Neural progenitor cell (in vitro differentiated cells): ENCODE data around the gene OOSP3. TPM values are rescaled to one million over a fixed set of nuclear protein-coding genes. Genes with fewer than 3 reads are reported as not detected.

Experiments used
- DNase-seq: peaks from one replicate; pipeline ENCODE4 v3.0.0-alpha.2; 2016; ENCODE audit warnings: low spot score
- H2AFZ ChIP-seq: fragments of 200-600 bp; sonication (generic); replicated peaks from 2 replicates; pipeline ENCODE4 v1.6.1; 2016; ENCODE audit warnings: antibody characterized with exemption
- H3F3A ChIP-seq: fragments of 200-600 bp; sonication (generic); 2 replicates; pipeline ENCODE4 v1.6.1; 2016; ENCODE audit warnings: antibody characterized with exemption, low read depth
- H3K27ac ChIP-seq: fragments of 200-600 bp; sonication (generic); 2 replicates; pipeline ENCODE4 v1.5.1; 2016; ENCODE audit warnings: mild to moderate bottlenecking
- H3K27me3 ChIP-seq: fragments of 200-600 bp; sonication (generic); 2 replicates; pipeline ENCODE4 v1.6.1; 2016; ENCODE audit warnings: mild to moderate bottlenecking, moderate library complexity
- H3K36me3 ChIP-seq: fragments of 200-600 bp; sonication (generic); 2 replicates; pipeline ENCODE4 v1.5.1; 2016
- H3K4me1 ChIP-seq: fragments of 200-600 bp; sonication (generic); 2 replicates; pipeline ENCODE4 v1.6.1; 2016; ENCODE audit warnings: mixed run types
- H3K4me2 ChIP-seq: fragments of 200-600 bp; sonication (generic); 2 replicates; pipeline ENCODE4 v1.6.1; 2016
- H3K4me3 ChIP-seq: fragments of 200-600 bp; sonication (generic); 2 replicates; pipeline ENCODE4 v1.5.1; 2016
- H3K79me2 ChIP-seq: fragments of 200-600 bp; sonication (generic); 2 replicates; pipeline ENCODE4 v1.6.1; 2016; ENCODE audit warnings: low read depth
- H3K9ac ChIP-seq: fragments of 200-600 bp; sonication (generic); 2 replicates; pipeline ENCODE4 v1.6.1; 2016
- H3K9me3 ChIP-seq: fragments of 200-600 bp; sonication (generic); 2 replicates; pipeline ENCODE4 v1.5.1; 2016; ENCODE audit warnings: low read depth
- H4K20me1 ChIP-seq: fragments of 200-600 bp; sonication (generic); 2 replicates; pipeline ENCODE4 v1.6.1; 2016; ENCODE audit warnings: low read depth
- H3K27ac Mint-ChIP-seq: 3 replicates; pipeline ENCODE4 v1.8.0; 2021; ENCODE audit warnings: mixed read lengths
- H3K27me3 Mint-ChIP-seq: 2 replicates; pipeline ENCODE4 v1.8.0; 2022; ENCODE audit warnings: low read depth, mild to moderate bottlenecking, inconsistent platforms, moderate library complexity, mixed read lengths; ENCODE audit not compliant: insufficient read depth
- H3K36me3 Mint-ChIP-seq: 3 replicates; pipeline ENCODE4 v1.8.0; 2021; ENCODE audit warnings: mixed read lengths
- H3K4me1 Mint-ChIP-seq: 3 replicates; pipeline ENCODE4 v1.8.0; 2021; ENCODE audit warnings: mixed read lengths
- H3K4me3 Mint-ChIP-seq: 3 replicates; pipeline ENCODE4 v1.8.0; 2021; ENCODE audit warnings: mild to moderate bottlenecking, moderate library complexity, mixed read lengths
- H3K9me3 Mint-ChIP-seq: 3 replicates; pipeline ENCODE4 v1.8.0; 2020; ENCODE audit warnings: mixed read lengths
- EZH2 ChIP-seq: fragments of 200-600 bp; sonication (generic); IDR thresholded peaks from 2 replicates; pipeline ENCODE4 v1.6.1; 2017; ENCODE audit warnings: antibody characterized with exemption, mild to moderate bottlenecking, moderate library complexity
- EZH2phosphoT487 ChIP-seq: fragments of 200-600 bp; sonication (generic); IDR thresholded peaks from 2 replicates; pipeline ENCODE4 v1.6.1; 2017; ENCODE audit warnings: antibody characterized with exemption
- total RNA-seq: library from RNA; depleted of rRNA; stranded (reverse); fragments of >200 nt; gene quantifications from 2 replicates; pipeline ENCODE4 v1.2.3, GENCODE V29; 2015; ENCODE audit warnings: low replicate concordance
- TF ChIP-seq, protein P1 (sequence below): fragments of 200-600 bp; sonication (generic); IDR thresholded peaks from 2 replicates; pipeline ENCODE4 v1.5.1; 2017; ENCODE audit warnings: antibody characterized with exemption, mild to moderate bottlenecking

The OOSP3 gene
- total RNA-seq, 1 donor from 2014 or later = not detected

DNA sequence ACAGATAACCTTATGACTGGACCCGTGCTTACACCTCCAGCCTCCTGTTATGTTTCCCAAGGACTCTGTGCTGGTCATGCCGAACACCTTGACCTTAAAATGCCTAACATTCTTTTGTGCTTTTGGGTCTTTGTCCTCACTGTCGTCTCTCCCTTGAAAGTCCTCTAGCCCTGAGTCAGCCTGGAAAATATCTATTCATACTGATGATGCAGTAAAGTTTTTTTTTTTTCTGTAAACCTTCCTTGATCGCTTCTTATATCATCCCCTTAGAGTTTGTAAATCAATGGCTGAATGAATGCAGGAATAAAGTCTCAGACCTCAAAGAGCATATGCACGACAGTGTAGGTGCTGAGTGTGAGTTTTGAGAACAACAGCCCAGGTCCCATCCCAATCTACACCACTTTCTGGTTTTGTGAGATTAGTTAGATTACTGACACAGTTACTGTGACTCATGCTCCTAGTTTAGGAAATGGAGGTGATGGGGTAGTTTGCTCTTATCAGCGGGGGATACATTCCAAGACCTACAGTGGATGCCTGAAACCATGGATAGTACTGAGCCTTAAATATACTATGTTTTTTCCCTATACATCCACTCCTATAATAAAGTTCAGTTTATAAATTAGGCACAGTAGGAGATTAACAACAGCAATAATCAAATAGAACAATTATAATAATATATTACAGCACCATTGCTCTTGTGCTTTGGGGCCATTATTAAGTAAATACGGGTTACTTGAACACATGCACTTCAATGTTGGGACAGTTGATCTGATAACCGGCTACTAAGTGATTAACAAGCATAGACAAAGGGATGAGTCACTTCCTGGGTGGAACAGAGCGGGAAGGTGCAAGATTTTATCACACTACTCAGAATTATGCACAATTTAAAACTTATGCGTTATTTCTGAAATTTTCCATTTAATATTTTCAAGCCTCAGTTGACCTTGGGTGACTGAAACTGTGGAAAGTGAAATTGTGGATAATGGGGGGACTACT, 20.8 kb upstream of the OOSP3 start:
- no peaks in the 10 kb centered on the region for H3K79me2 ChIP-seq
- no peak overlapping the region for H3K4me3 ChIP-seq
- Mint-ChIP-seq H3K9me3 (no peaks in the 10 kb centered on the region), H3K36me3 (no peaks in the 10 kb centered on the region), H3K27me3 (no peaks in the 10 kb centered on the region), H3K27ac (no peak overlapping the region), H3K4me3 (no peak overlapping the region), H3K4me1 (no peaks in the 10 kb centered on the region)
- H3K4me1 ChIP-seq = no peaks in the 10 kb centered on the region
- no peak overlapping the region for H3K27ac ChIP-seq
- no peaks in the 10 kb centered on the region for H4K20me1 ChIP-seq
- no peaks in the 10 kb centered on the region for H3F3A ChIP-seq
- H3K4me2 ChIP-seq = no peak overlapping the region
- no peak overlapping the region for H3K9ac ChIP-seq
- TF ChIP-seq EZH2phosphoT487 = no peak
- no peak for TF ChIP-seq EZH2
- TF ChIP-seq, protein P1, sequence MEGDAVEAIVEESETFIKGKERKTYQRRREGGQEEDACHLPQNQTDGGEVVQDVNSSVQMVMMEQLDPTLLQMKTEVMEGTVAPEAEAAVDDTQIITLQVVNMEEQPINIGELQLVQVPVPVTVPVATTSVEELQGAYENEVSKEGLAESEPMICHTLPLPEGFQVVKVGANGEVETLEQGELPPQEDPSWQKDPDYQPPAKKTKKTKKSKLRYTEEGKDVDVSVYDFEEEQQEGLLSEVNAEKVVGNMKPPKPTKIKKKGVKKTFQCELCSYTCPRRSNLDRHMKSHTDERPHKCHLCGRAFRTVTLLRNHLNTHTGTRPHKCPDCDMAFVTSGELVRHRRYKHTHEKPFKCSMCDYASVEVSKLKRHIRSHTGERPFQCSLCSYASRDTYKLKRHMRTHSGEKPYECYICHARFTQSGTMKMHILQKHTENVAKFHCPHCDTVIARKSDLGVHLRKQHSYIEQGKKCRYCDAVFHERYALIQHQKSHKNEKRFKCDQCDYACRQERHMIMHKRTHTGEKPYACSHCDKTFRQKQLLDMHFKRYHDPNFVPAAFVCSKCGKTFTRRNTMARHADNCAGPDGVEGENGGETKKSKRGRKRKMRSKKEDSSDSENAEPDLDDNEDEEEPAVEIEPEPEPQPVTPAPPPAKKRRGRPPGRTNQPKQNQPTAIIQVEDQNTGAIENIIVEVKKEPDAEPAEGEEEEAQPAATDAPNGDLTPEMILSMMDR = no peak
- H3K9me3 ChIP-seq = no peaks in the 10 kb centered on the region
- H3K36me3 ChIP-seq = no peaks in the 10 kb centered on the region
- no peak for DNase-seq
- H2AFZ ChIP-seq = no peak overlapping the region
- H3K27me3 ChIP-seq = no peaks in the 10 kb centered on the region

DNA sequence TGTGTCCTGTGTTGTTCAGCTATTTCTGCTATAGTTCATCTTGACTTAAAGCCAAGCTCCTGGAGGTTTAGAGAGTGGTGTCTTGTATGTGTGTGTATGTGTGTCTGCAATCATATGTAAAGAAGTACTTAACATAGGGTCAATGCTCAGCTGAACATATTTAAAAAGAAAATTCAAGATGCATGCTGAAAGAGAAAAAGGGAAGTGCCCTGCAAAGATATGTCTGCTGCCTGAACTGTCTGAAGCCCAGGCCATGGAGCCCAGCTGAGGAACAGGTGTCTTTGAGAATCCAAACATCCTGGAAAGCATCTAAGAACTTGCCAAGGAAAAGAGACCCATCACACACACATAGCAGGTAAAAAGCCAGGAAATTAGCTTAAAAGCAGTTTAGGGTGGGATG, 18.9 kb upstream of the OOSP3 start:
- TF ChIP-seq, protein P1 = no peak
- no peak for TF ChIP-seq EZH2phosphoT487
- TF ChIP-seq EZH2 = no peak
- H3K4me2 ChIP-seq = no peak overlapping the region
- no peaks in the 10 kb centered on the region for H3K9me3 ChIP-seq
- Mint-ChIP-seq H3K27me3 (no peaks in the 10 kb centered on the region), H3K9me3 (no peaks in the 10 kb centered on the region), H3K36me3 (no peaks in the 10 kb centered on the region), H3K27ac (no peak overlapping the region), H3K4me3 (no peak overlapping the region), H3K4me1 (no peaks in the 10 kb centered on the region)
- H2AFZ ChIP-seq = no peak overlapping the region
- H3K36me3 ChIP-seq = no peaks in the 10 kb centered on the region
- no peaks in the 10 kb centered on the region for H3K4me1 ChIP-seq
- H3K27me3 ChIP-seq = no peaks in the 10 kb centered on the region
- no peaks in the 10 kb centered on the region for H4K20me1 ChIP-seq
- no peak overlapping the region for H3K4me3 ChIP-seq
- no peak for DNase-seq
- H3K9ac ChIP-seq = no peak overlapping the region
- no peaks in the 10 kb centered on the region for H3F3A ChIP-seq
- no peak overlapping the region for H3K27ac ChIP-seq
- H3K79me2 ChIP-seq = no peaks in the 10 kb centered on the region

DNA sequence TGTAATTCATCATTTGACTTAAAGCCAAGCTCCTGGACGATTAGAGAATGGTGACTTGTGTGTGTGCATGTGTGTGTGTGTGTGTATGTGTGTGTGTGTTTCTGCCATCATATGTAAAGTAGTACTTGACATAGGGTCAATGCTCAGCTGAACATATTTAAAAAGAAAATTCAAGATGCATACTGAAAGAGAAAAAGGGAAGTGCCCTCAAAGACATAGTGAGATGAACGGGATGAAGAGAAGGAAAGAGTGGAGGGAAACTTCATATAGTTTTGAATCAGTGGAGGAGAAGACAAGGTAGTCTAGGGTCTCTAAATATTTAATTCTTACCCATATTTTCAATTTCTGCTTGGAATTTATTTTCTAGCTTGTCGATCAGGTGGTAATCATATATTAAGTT, 16.3 kb upstream of the OOSP3 start:
- Histone ChIP-seq H3K9me3 (no peaks in the 10 kb centered on the region), H3K9ac (no peak overlapping the region), H3K27me3 (no peaks in the 10 kb centered on the region), H4K20me1 (no peaks in the 10 kb centered on the region), H3K4me3 (no peak overlapping the region), H3K27ac (no peak overlapping the region), H3K79me2 (no peaks in the 10 kb centered on the region), H3F3A (no peaks in the 10 kb centered on the region), H3K36me3 (no peaks in the 10 kb centered on the region), H3K4me2 (no peak overlapping the region), H2AFZ (no peak overlapping the region), H3K4me1 (no peaks in the 10 kb centered on the region)
- Mint-ChIP-seq H3K27ac (no peak overlapping the region), H3K4me3 (no peak overlapping the region), H3K36me3 (no peaks in the 10 kb centered on the region), H3K27me3 (no peaks in the 10 kb centered on the region), H3K4me1 (no peaks in the 10 kb centered on the region), H3K9me3 (peaks cover under 1% of the 10 kb centered on the region)
- no peak for DNase-seq
- no peak for TF ChIP-seq EZH2phosphoT487
- no peak for TF ChIP-seq EZH2
- TF ChIP-seq, protein P1 = no peak
